Activated CD8-positive, alpha-beta memory T cell treated with anti-CD3 and anti-CD28 coated beads, Interleukin-2, amount 10 ng/mL, durations not matched to agents 7 days and 5 days (primary cell): ENCODE data around the gene FAHD1. TPM values are rescaled to one million over a fixed set of nuclear protein-coding genes. Genes with fewer than 3 reads are reported as not detected.
A peak's percentile ranks its signal among the peaks of the same experiment; 100 is the strongest.
"Not testable (repeated sequence)": the region's sequence is repeated elsewhere in the genome, so short reads cannot be mapped to it uniquely, and the experiment has no call there.

ENCODE experiments used
- ATAC-seq: fragments of 150-1000 bp; cut with Tn5 transposase; one replicate; pipeline ENCODE4 v1.10.0; 2021; ENCODE audit warnings: moderate library complexity
- CTCF ChIA-PET: fragments of 350-600 bp; sonication (Branson Sonifier 250); formaldehyde crosslinking; loops from one replicate; lab custom pipeline; 2021; ENCODE audit warnings: antibody characterized with exemption; lab: Charles Lee
- DNase-seq: peaks from one replicate; pipeline ENCODE4 v3.0.0-alpha.2; 2020
- H3K27ac Mint-ChIP-seq: one replicate; pipeline ENCODE4 v1.8.0; 2021; ENCODE audit warnings: mild to moderate bottlenecking, mixed read lengths
- H3K27me3 Mint-ChIP-seq: one replicate; pipeline ENCODE4 v1.8.0; 2021; ENCODE audit warnings: mixed read lengths
- H3K36me3 Mint-ChIP-seq: one replicate; pipeline ENCODE4 v1.8.0; 2021; ENCODE audit warnings: mild to moderate bottlenecking, mixed read lengths
- H3K4me1 Mint-ChIP-seq: one replicate; pipeline ENCODE4 v1.8.0; 2021; ENCODE audit warnings: mixed read lengths
- H3K4me3 Mint-ChIP-seq: one replicate; pipeline ENCODE4 v1.8.0; 2021; ENCODE audit warnings: mild to moderate bottlenecking, moderate library complexity, mixed read lengths
- H3K9me3 Mint-ChIP-seq: one replicate; pipeline ENCODE4 v1.8.0; 2022; ENCODE audit warnings: low read depth, mixed read lengths
- total RNA-seq, 2 experiments: library from RNA; stranded (reverse); gene quantifications; one replicate each; pipeline ENCODE4 v1.2.3, GENCODE V29; 2021

Gene FAHD1
- total RNA-seq, 2 experiments from 2014 or later, result 11.3 to 12.9 TPM

DNA sequence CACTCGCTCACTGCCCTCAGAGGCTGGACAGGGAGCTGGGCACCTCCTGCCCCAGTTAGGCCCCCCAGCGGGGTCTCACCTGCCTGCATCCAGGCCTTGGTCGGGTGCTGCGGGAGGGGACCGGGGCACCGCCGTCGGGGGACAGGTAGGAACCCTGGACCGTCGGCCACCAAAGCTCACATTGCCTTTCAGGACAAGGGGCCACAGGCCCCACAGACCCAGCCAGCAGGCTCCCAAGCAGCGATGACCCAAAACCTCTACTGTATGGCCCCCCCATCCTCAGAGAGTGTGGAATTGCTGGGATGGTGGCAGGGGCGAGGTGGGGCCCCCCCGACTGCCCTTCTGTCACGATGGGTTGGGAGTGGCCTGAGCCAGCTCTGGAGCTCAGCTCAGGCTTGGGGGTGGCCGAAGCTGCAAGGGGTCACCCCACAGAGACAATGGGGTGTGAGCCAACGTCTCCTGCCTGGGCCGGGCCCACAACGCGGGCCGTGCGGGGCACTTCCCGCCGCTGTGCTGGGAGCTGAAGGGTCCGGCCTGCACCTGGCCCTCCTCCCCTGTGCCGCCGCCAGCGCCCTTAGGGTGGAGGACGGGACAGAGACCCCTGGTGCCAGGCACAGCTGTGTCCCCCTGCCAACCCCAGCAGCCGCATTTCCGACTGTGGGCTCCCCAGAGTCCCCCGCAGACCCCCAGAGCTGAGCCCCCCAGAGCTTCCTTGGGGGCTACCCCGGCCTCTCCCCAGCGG lies 34.0 kb upstream of the FAHD1 start:
- ATAC-seq (no peak), DNase-seq (no peak)
- Mint-ChIP-seq H3K27me3 (no peaks in the 10 kb centered on the region), H3K36me3 (peaks cover 2% of the 10 kb centered on the region), H3K4me1 (no peaks in the 10 kb centered on the region), H3K4me3 (no peak overlapping the region), H3K9me3 (peaks cover 3% of the 10 kb centered on the region), H3K27ac (no peak overlapping the region)
- CTCF ChIA-PET, result no interaction called here

DNA sequence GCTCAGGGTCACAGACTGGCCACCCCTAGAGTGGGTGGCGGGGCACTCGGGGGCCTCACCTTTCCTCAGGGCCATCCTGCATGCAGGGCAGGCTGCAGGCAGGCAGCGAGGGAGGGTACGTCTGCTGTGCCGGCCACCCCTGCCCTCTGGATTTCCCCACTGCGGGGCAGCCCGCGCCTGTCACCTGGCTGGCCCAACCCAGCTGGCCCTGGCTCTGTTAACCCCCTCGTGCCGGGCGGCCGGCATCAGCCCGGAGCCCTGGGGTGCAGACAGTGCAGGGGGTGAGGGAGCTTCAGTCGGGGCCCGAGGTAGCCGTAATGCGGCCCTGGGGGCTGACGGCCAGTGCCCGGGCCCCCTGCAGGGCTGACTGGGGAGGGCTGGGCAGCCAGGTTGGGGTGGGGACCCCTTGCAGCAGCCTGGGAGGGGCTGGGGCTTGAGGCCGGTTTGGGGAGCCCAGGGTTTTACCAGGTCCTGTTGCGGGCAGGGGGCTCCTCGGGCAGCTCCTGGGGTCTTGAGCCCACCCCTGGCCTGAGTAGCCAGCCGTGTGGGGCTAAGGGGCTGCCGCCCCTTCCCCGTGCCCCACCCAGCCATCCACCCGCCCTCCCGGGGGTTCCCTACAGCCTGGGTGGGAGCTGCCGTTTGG lies 33.3 kb upstream of the FAHD1 start, which contains the start of gene IGFALS:
IGFALS (minus strand) TSS at position 128 of the 643 bp plus-strand sequence; CDS start at position 75, 53 bp downstream.
- CTCF ChIA-PET, result no interaction called here
- ATAC-seq (no peak), DNase-seq (no peak)
- Mint-ChIP-seq H3K4me3 (no peak within 1 kb of the TSS), H3K4me1 (no peaks in the 10 kb centered on the region), H3K27me3 (no peaks in the 10 kb centered on the region), H3K27ac (no peak within 1 kb of the TSS), H3K9me3 (peaks cover 3% of the 10 kb centered on the region), H3K36me3 (peaks cover 2% of the 10 kb centered on the region)

DNA sequence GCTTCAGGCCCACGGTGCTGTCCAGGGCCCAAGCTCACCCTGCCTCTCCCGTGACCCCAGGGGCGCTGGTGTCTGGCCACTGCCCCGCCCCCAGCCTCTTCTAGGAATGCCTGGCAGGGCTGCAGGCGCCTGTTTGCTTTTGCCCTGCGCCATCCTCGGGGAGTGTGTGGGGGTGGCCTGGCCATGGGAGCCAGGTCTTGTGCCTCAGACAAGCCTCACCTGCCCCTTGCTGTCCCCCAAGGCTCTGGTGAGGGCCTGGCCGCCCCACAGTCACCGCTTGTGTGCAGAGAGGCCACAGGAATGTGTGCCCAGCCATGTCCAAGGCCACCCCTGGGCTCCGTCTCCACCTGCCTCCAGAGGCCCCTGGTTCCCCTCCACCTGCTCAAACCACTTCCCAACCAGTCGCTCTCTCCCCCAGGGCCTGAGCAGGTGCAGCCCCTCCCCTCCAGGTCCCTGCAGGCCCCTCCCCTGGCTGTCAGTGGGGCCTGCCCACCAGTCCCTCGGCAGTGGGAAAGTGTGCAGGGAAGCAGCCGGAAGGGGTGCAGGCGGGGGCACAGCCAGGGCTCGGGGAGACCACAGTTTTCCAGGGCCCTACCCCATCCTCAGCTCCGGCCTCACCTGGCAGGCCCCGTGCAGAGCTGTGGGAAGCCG lies 32.7 kb upstream of the FAHD1 start:
- H3K9me3 Mint-ChIP-seq, result peaks cover 6% of the 10 kb centered on the region
- DNase-seq (no peak), ATAC-seq (no peak)
- H3K4me3 Mint-ChIP-seq, result no peak overlapping the region
- H3K27me3 Mint-ChIP-seq, result no peaks in the 10 kb centered on the region
- peaks cover 2% of the 10 kb centered on the region for H3K36me3 Mint-ChIP-seq
- H3K27ac Mint-ChIP-seq, result no peak overlapping the region
- CTCF ChIA-PET, result no interaction called here
- no peaks in the 10 kb centered on the region for H3K4me1 Mint-ChIP-seq

DNA sequence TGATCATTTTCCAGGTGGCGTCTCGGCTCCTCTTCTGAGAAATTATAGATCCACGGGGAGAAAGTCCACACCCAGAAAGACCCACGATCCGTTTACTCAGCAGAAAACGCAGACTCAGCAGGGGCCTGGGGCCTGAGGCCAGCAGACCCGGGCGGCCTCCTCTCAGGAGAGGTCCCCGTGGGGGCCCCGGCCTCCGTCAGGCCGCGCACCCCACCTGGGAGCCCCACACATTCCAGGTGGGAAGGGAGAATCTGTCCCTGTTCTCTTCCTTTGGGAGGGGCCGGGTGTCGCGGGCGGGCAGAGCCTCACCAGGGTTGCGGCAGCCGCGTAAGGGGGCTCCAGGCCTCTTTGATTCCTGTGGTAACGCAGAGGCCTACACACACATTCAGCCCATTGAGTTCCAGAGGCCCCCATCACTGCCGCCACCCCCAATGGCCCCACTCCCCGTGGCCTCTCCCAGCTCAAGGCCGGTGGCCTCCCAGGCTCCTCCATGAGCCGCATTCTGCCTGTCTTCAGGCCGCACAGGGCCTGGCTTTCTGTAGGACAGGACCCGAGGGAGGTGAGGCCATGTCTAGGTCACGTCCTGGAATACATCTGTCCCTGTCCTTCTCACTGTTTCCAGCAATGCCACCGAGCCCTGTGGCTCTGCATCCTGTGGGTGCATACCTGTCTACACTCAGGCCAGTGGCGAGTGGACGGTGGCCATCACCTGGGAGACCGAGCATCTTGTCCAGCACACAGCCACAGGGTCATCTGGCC lies 31.9 kb upstream of the FAHD1 start:
- Mint-ChIP-seq H3K36me3 (peaks cover 4% of the 10 kb centered on the region), H3K27ac (no peak overlapping the region), H3K4me1 (no peaks in the 10 kb centered on the region), H3K4me3 (no peak overlapping the region), H3K9me3 (peaks cover 8% of the 10 kb centered on the region), H3K27me3 (no peaks in the 10 kb centered on the region)
- ATAC-seq (no peak), DNase-seq (no peak)
- CTCF ChIA-PET, result no interaction called here

DNA sequence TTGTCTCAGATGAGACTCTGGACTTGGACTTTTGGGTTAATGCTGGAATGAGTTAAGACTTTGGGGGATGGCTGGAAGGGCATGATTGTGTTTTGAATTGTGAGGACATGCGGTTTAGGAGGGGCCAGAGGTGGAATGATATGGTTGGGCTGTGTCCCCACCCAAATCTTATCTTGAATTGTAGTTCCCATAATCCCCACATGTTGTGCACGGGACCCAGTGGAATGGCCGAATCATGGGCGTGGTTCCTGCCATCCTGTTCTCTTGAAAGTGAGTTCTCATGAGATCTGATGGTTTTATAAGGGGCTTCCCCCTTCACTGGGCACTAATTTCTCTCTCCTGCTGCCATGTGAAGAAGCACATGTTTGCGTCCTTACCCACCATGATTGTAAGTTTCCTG lies 27.7 kb upstream of the FAHD1 start:
- H3K4me1 Mint-ChIP-seq, H3K27me3 Mint-ChIP-seq, H3K4me3 Mint-ChIP-seq, ATAC-seq, H3K27ac Mint-ChIP-seq, CTCF ChIA-PET, H3K36me3 Mint-ChIP-seq, DNase-seq: not testable (repeated sequence)
- peaks cover 13% of the 10 kb centered on the region for H3K9me3 Mint-ChIP-seq

DNA sequence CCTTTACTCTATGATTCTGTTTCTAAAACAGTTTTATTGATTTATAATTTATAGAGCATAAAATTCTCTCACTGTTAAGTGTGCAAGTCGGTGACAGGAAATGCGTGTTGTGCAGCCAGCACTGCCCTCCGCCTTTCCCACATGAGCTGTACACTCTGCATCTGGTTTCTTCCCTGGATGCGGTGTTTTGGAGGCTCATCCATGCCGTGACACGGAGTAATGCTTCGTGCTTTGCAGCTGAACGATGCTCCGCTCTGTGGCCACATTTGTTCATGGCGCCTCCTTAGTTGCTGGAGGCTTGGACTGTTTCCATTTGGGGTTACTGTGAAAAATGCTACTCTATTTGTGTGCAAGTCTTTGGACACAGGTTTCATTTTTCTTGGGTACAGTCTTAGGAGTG lies 26.3 kb upstream of the FAHD1 start:
- DNase-seq, result no peak
- no peaks in the 10 kb centered on the region for H3K27me3 Mint-ChIP-seq
- no peak overlapping the region for H3K4me3 Mint-ChIP-seq
- peaks cover 13% of the 10 kb centered on the region for H3K9me3 Mint-ChIP-seq
- ATAC-seq, result no peak
- H3K27ac Mint-ChIP-seq, result no peak overlapping the region
- CTCF ChIA-PET, result no interaction called here
- H3K4me1 Mint-ChIP-seq, result no peaks in the 10 kb centered on the region
- peaks cover 12% of the 10 kb centered on the region for H3K36me3 Mint-ChIP-seq

DNA sequence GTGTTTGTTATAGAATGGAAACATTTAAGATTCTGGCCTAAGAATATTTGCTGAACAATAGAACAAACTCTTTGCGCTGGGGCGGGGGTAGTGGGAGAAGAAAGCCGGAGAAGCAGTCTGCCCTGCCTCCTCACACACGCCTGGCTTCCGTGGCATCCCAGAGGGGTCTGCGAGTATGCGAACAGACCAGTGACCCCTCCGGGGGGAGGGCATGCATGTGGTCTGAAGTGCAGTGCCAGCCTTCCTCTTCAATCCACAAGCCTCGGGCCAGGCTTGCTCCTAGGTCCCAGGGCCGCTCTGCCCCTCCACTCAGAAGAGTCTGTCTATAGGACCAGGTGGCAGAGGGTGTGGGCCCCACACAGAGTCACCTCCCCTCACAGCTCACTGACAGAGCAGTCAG lies 19.4 kb upstream of the FAHD1 start:
- no peak for DNase-seq
- CTCF ChIA-PET, result no interaction called here
- H3K36me3 Mint-ChIP-seq, result peaks cover 20% of the 10 kb centered on the region

DNA sequence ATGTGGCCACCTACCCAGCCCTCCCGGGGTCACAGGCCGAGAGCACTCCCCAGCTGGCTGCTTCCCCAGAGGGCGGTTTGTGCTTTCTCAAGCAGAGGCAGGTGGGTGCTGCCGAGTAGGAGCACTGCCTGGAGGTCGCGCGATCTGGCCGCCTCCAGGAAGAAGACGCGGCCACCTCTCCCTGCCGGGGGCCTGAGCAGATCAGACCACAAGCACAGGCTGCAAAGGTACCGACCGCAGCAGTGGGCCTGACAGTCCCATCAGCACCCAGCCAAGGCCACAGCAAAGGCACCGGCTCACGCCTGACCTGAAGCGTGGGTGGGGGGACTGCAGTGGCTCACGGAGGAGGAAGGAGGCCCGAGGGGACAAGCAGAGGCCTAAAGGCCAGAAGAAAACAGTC lies 18.3 kb upstream of the FAHD1 start:
- Mint-ChIP-seq H3K4me1 (no peaks in the 10 kb centered on the region), H3K9me3 (peaks cover 3% of the 10 kb centered on the region), H3K27ac (no peak overlapping the region), H3K27me3 (no peaks in the 10 kb centered on the region), H3K4me3 (no peak overlapping the region), H3K36me3 (peaks cover 20% of the 10 kb centered on the region)
- ATAC-seq (no peak), DNase-seq (no peak)
- CTCF ChIA-PET, result no interaction called here

More for the DNA sequence above, 19.4 kb upstream of the FAHD1 start:
- no peaks in the 10 kb centered on the region for H3K4me1 Mint-ChIP-seq
- H3K4me3 Mint-ChIP-seq, result no peak overlapping the region
- H3K27ac Mint-ChIP-seq, result no peak overlapping the region
- ATAC-seq, result no peak
- H3K27me3 Mint-ChIP-seq, result no peaks in the 10 kb centered on the region
- peaks cover 3% of the 10 kb centered on the region for H3K9me3 Mint-ChIP-seq

DNA sequence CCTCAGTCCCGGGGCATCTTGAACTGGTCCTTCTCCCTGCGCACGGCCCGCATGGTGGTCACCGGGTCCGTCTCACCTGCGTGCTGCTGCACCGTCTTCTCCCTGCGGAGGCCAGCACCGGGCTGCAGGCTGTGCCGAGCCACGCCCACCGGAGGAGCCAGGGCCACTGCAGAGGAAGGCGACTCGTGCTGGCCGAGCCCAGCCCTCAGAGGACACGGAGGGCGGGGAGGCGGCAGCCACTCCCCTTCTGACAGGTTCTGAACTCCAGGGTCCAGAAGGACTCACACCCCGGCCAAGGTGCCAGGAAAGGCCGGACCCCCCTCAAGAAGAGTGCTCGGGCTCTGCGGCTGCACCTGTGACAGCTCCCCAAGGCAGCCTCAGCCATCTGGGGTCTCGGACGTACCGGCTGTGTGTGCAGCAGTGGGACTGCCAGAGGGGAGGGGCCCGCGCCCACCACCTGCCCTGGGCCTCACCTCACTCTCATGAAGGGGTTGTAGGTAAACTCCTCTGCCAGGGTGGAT lies 17.7 kb upstream of the FAHD1 start:
- ATAC-seq, result no peak
- peaks cover 3% of the 10 kb centered on the region for H3K9me3 Mint-ChIP-seq
- CTCF ChIA-PET, result no interaction called here

DNA sequence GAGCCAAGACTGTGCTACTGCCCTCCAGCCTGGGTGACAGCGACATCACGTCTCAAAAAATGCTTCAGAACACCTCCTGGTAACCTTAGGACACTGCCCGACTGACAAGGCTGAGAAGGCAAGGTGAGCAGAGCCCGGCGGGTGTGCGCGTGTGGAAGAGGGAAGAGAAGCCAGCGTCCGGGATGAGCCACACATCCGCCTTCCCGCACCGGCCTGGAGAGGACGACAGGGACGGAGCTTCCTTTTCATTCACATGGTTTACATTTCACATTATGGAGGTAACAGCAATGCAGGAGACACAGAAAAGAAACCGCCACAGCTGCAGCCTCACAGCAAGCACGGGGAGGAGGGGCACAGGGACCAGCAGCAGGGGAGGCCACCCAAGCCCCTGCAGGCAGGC lies 16.9 kb upstream of the FAHD1 start:
- no peak for DNase-seq
- no peak overlapping the region for H3K27ac Mint-ChIP-seq
- peaks cover 19% of the 10 kb centered on the region for H3K36me3 Mint-ChIP-seq
- H3K4me3 Mint-ChIP-seq, result no peak overlapping the region
- no peaks in the 10 kb centered on the region for H3K27me3 Mint-ChIP-seq
- no peak for ATAC-seq
- H3K4me1 Mint-ChIP-seq, result no peaks in the 10 kb centered on the region
- CTCF ChIA-PET, result no interaction called here
- peaks cover 3% of the 10 kb centered on the region for H3K9me3 Mint-ChIP-seq

More for the DNA sequence above, 17.7 kb upstream of the FAHD1 start:
- Mint-ChIP-seq H3K4me3 (no peak overlapping the region), H3K27ac (no peak overlapping the region), H3K27me3 (no peaks in the 10 kb centered on the region), H3K36me3 (peaks cover 19% of the 10 kb centered on the region), H3K4me1 (no peaks in the 10 kb centered on the region)
- no peak for DNase-seq

DNA sequence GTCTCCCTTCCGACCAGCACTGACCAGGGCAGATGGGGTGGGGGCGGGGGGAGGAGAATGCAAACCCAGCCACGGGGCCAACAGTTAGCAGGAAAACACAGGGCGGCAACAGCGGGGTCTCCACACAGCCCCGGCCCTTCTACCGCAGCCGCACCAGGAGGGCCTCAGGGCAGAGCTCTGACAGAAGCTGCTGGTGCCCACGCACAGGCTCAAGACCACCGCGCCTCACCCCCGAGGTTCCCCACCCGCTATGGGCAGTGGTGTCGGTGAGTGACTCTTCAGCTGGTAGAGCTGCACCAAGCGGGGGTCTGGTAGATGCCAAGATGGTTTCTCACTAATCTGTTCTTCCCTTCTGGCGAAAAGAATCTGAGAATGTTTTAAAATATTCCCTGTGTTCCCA lies 16.5 kb upstream of the FAHD1 start:
- CTCF ChIA-PET, result no interaction called here
- no peak for DNase-seq
- H3K27me3 Mint-ChIP-seq, result no peaks in the 10 kb centered on the region

DNA sequence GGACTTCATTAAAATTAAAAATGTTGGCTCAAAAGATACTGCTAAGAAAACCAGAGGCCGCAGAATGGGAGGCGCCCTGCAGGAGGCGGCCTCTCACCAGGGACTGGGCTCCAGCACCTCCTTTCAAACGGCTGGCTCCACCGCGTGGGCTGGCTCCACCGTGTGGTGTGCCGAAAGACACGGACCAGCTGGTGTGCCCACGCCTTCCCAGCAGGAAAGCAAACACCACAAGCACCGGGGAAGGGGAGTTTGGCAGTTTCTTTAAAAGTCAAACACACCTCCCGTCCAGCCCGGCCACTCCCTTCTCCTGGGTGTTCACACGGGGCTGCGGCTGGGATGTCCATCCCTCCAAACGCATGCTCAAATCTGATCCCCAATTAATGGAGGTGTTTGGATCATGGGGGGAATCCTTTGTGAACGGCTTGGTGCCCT lies 14.3 kb upstream of the FAHD1 start:
- no peaks in the 10 kb centered on the region for H3K27me3 Mint-ChIP-seq
- CTCF ChIA-PET, result no interaction called here
- H3K4me3 Mint-ChIP-seq, result no peak overlapping the region
- H3K4me1 Mint-ChIP-seq, result no peaks in the 10 kb centered on the region
- H3K9me3 Mint-ChIP-seq, result no peaks in the 10 kb centered on the region
- DNase-seq (peak; percentile 52), ATAC-seq (peak; percentile 74)
- H3K36me3 Mint-ChIP-seq, result peaks cover 8% of the 10 kb centered on the region
- H3K27ac Mint-ChIP-seq, result no peak overlapping the region

More for the DNA sequence above, 16.5 kb upstream of the FAHD1 start:
- no peak overlapping the region for H3K27ac Mint-ChIP-seq
- H3K4me1 Mint-ChIP-seq, result no peaks in the 10 kb centered on the region
- H3K9me3 Mint-ChIP-seq, result peaks cover 3% of the 10 kb centered on the region
- H3K36me3 Mint-ChIP-seq, result peaks cover 20% of the 10 kb centered on the region
- no peak overlapping the region for H3K4me3 Mint-ChIP-seq
- ATAC-seq, result no peak

DNA sequence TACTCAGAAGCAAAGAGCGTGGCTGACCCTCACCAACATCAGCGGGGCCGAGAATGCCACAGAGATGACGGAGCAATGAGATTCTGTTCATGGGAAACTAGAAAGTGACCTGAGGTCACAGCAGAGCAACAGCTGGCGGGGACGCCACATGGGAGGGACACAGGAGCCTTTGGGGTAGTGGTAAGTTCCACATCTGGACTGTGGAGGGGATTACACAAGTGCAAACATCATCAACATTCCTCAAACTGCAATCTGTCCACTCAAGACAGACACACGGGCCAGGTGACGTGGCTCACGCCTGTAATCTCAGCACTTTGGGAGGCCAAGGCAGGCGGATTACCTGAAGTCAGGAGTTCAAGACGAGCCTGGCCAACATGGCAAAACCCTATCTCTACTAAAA lies 11.5 kb upstream of the FAHD1 start:
- H3K4me1 Mint-ChIP-seq, result no peaks in the 10 kb centered on the region
- no peaks in the 10 kb centered on the region for H3K27me3 Mint-ChIP-seq
- CTCF ChIA-PET, result interaction anchor here (1.6 kb wide), 1 partner anchor 8 kb away, joined by 3 read pairs; no protein-coding TSS in a partner anchor
- no peak for DNase-seq
- H3K9me3 Mint-ChIP-seq, result no peaks in the 10 kb centered on the region
- ATAC-seq, result no peak
- no peak overlapping the region for H3K27ac Mint-ChIP-seq
- H3K4me3 Mint-ChIP-seq, result no peak overlapping the region
- peaks cover 6% of the 10 kb centered on the region for H3K36me3 Mint-ChIP-seq
